Caki2 (cell line): ENCODE measurements around the gene CDKL1. TPM values are rescaled to one million over a fixed set of nuclear protein-coding genes. Genes with fewer than 3 reads are reported as not detected.

Experiments used
- DNase-seq: peaks from one replicate; pipeline ENCODE4 v3.0.0-alpha.2; 2015; ENCODE audit warnings: low read depth
- in situ Hi-C: cut with HindIII; loops from 2 replicates; pipeline ENCODE4 v1.10.0; 2016; ENCODE audit warnings: low sequenced_read_pairs, low pct_unique_long_range_greater_than_20kb, mixed read lengths
- total RNA-seq: library from RNA; depleted of rRNA; stranded (reverse); fragments of >200 nt; shearing (Covaris generic); gene quantifications from 2 replicates; pipeline ENCODE4 v1.2.3, GENCODE V29; 2014; ENCODE audit warnings: low replicate concordance

CDKL1 gene
- total RNA-seq, 1 experiment from 2014 or later, result 123 TPM

GRCh38 chr14:50344116-50344775 lies 52.4 kb downstream of the CDKL1 start:
- in situ Hi-C loops, result no loop called here
- peak; percentile 23 for DNase-seq

DNA sequence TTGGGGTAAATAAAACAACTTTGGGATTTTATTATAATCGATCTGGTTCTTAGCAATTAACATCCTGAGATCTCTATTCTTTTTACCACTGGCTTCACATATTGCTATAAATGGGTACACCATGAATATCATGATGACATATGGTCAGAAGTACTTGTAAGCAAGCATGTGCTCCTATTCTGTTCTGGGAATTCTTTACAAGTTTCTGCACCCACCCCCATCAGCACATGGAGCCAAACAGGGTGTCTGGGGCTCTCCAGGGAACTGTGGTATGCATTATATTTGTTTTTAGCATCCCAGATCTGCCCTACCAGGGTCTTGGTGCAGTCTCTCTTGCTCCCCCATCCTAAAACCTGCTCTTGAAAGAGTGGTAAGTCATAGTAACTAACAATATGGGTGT lies 53.2 kb downstream of the CDKL1 start:
- in situ Hi-C loops, result no loop called here
- DNase-seq, result no peak

- in situ Hi-C loops, result no loop called here
- DNase-seq, result peak; percentile 68
Measured at GRCh38 chr14:50342221-50343078, 54.2 kb downstream of the CDKL1 start.

DNA sequence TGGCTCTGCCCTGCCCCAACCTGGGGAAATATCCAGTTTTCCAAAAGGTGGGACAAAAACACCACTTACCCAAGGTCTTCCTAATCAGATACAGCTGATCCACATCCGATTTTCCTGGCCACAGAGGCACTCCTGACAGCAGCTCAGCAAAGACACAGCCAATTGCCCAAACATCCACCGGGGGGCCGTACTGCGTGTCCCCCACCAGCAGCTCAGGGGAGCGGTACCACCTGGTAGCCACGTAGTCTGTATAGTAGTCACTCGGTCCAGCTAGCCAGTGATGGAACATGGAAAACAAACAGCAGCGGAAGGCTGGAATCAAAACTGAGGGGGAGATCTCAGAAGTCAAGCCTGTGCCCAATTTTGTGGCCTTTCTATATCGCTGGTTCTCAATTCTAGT lies 55.7 kb downstream of the CDKL1 start:
- no peak for DNase-seq
- in situ Hi-C loops, result no loop called here

DNA sequence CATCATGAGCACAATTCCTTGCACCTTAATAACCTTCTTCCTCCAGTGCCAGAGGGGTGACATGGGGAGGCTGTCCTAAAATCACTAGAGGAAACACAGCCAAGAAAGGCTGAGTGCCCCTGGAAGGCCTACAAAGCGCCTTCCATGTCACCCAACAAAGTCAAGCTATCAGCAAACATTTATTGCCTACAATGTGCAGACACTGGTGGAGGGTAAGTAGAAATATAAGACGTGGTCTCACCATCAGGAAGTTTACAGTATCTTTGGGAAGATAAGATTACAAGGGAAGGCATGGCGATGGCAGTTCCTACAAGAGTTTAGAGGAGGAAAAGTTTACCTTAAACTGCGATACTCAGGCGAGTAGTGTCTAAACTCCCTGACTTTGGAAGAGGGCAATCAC lies 56.6 kb downstream of the CDKL1 start:
- in situ Hi-C loops, result no loop called here
- DNase-seq, result no peak

DNA sequence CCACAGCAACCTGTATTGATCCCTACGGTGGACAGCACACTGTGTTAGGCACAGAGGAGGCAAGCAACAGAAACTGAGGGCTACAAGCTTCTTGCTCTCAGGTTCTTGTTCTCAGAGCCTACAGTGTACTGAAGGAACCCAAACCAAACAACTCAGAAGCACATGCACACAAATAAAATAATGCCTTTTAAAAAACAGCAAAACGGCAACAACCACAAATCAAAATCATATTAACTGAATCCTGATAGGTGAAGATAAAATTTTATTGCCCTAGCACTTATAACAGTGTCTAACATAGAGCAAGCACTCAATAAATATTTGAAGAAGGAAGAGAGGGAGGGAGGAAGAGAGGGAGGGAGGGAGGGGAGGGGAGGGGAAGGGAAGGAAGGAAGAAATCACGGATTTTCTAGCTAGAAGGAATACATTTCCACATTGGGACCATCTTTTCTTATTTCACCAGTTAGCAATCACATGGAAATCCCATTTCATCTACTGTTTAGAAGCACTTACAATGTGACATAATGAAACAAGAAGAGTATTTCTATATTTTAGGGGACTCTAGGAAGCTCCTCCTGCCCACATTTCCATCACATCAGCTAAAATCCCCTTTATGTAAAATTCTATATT lies 57.4 kb downstream of the CDKL1 start:
- DNase-seq, result no peak
- in situ Hi-C loops, result no loop called here

GRCh38 chr14:50338587-50338986 lies 58.1 kb downstream of the CDKL1 start:
- in situ Hi-C loops, result no loop called here
- no peak for DNase-seq

- DNase-seq, result no peak
- in situ Hi-C loops, result no loop called here
Measured at GRCh38 chr14:50335989-50336824, 60.5 kb downstream of the CDKL1 start.

- in situ Hi-C loops, result no loop called here
Measured at GRCh38 chr14:50335389-50335788, 61.3 kb downstream of the CDKL1 start.

DNA sequence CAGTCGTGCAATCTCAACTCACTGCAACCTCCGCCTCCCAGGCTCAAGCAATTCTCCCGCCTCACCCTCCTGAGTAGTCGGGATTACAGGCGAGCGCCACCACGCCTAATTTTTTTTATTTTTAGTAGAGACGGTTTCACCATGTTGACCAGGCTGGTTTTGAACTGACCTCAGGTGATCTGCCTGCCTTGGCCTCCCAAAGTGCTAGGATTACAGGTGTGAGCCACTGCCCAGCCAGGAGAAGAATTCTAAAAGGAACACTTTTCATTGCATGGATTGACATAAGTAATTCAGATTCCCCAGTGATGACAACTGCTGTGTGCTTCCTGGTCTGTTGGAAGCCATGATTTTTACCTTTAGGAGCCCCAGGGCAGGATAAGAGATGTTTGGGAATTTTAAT lies 62.5 kb downstream of the CDKL1 start:
- no peak for DNase-seq
- in situ Hi-C loops, result no loop called here

More at GRCh38 chr14:50335389-50335788, 61.3 kb downstream of the CDKL1 start:
- no peak for DNase-seq

GRCh38 chr14:50333014-50333509 lies 63.6 kb downstream of the CDKL1 start:
- no peak for DNase-seq
- in situ Hi-C loops, result no loop called here

DNA sequence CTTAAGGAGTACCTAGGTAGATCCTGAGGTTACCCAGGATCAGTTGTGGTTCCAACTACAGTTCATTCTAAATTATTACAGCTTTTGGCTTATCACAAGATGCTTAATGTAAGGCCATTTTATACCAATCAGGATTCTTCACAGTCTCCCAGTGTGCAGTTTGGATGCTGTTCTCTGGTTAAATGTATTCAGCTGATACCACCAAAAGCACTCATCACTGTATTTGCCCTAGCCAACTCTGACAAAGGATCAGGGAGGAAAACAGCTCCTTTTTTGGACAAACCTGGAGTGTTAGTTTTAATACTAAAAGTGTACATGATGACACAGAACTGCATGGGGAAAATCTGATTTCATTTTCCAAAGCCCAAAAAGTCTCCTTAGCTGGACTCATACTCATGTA lies 65.1 kb downstream of the CDKL1 start:
- in situ Hi-C loops, result no loop called here

DNA sequence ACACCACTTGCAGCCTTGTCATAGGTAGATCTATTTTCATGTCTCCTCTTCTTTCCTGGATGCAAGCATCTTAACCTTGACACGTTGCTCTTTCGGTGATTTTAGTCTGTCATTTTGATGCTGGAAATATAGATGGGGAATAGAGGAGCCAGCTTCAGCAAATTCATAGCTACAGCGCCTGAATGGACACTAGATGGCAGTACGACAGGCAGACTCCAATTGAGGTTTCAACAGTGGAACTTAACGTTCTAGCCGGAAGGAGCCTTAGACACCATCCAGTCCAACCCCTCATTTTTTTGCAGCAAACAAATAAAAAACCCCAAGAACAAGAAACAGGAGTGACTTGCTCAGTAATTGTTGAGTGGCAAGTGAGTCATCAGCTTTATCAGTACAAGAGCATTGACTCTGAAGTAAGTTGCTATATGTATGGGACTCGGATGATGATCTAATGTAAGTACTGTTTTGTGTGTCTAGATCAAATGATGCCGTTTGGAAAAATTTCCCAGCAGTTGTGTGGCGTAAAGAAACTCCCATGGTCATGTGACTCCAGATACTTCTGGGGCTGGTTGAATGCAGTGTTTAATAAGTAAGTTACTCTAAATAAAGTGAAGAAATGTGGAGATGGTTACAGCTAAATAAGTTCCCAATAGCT lies 75.5 kb downstream of the CDKL1 start:
- in situ Hi-C loops, result no loop called here
- DNase-seq, result peak; percentile 88

More for the DNA sequence above, 65.1 kb downstream of the CDKL1 start:
- no peak for DNase-seq

DNA sequence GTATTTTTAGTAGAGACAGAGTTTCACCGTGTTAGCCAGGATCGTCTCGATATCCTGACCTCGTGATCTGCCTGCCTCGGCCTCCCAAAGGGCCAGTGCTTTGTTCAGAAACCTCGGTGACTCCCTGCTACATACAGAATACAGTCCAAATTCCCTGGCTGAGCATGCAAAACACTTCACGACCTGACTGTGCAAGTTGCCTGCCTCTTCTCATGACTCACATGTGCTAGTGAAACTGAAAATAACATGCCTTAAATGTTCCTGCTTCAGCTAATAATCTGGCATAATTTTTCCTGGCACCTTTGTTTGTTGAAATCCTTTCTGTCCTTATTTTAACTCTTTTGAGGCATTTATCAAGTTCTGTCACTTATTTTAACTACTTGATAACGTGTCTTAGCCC lies 76.4 kb downstream of the CDKL1 start:
- no peak for DNase-seq
- in situ Hi-C loops, result no loop called here

DNA sequence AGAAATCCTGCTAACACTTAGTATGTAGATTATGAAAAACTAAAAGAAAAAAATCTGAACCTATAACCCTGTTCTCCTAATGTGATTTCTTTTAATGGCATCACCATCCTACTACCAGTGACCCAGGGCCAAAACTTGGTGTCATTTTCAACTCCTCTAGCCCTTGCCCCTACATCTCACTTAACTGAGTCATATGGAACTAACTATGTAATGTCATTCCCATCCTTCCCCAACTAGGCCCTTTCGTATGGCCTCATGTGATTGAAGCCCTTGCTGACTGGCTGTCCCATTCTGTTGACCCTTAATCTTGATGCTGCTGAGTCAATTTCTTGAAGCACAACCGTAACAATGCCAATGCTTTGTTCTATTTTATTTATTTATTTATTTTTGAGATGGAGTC lies 77.0 kb downstream of the CDKL1 start:
- in situ Hi-C loops, result no loop called here
- no peak for DNase-seq

GRCh38 chr14:50319293-50319692 lies 77.4 kb downstream of the CDKL1 start:
- in situ Hi-C loops, result no loop called here
- DNase-seq, result no peak

DNA sequence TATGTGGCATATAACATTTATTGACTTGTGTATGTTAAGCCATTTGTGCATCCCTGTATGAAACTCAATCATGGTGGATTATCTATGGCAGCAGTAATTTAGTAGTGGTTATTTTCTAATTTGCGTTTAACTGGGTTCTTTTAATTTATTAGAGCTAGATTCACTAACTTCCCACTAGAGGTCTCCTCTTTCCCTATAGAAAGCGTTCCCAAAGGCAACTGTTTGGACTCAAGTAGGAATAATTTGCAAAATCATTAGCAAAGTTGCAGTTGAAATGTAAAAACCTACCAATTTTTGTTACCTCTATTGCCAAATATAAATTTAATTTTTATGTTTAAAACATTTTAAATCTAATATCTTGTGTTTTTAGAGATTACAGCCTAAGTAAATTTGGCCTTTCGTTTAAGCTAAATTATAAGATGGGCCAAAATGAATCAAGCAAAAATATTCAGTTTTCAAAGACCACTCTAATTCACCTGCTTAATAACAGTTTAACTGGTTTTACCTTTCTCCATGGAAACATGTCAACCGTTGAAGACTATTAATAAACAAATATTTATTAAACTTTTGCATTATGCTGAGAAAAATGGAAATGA lies 78.6 kb downstream of the CDKL1 start:
- in situ Hi-C loops, result no loop called here
- no peak for DNase-seq
